T-helper 2 cell treated with Interferon-gamma antibody and Interleukin-4, amounts not matched to agents 5 μg/mL and 100 μg/mL, for 36 hours (primary cell): Measurements from ENCODE around the gene FGFBP2.

Experiments
- DNase-seq: peaks from one replicate; pipeline ENCODE4 v3.0.0; 2021; ENCODE audit warnings: low spot score
- H3K27ac Mint-ChIP-seq: one replicate; pipeline ENCODE4 v1.8.0; 2021; ENCODE audit warnings: mild to moderate bottlenecking, mixed read lengths
- H3K27me3 Mint-ChIP-seq: one replicate; pipeline ENCODE4 v1.8.0; 2021; ENCODE audit warnings: low read depth, mixed read lengths
- H3K36me3 Mint-ChIP-seq: one replicate; pipeline ENCODE4 v1.8.0; 2021; ENCODE audit warnings: low read depth, mixed read lengths
- H3K4me1 Mint-ChIP-seq: one replicate; pipeline ENCODE4 v1.8.0; 2021; ENCODE audit warnings: low read depth, mixed read lengths
- H3K4me3 Mint-ChIP-seq: one replicate; pipeline ENCODE4 v1.8.0; 2022; ENCODE audit warnings: mild to moderate bottlenecking, moderate library complexity, mixed read lengths
- H3K9me3 Mint-ChIP-seq: one replicate; pipeline ENCODE4 v1.8.0; 2021; ENCODE audit warnings: mixed read lengths

FGFBP2 gene

DNA sequence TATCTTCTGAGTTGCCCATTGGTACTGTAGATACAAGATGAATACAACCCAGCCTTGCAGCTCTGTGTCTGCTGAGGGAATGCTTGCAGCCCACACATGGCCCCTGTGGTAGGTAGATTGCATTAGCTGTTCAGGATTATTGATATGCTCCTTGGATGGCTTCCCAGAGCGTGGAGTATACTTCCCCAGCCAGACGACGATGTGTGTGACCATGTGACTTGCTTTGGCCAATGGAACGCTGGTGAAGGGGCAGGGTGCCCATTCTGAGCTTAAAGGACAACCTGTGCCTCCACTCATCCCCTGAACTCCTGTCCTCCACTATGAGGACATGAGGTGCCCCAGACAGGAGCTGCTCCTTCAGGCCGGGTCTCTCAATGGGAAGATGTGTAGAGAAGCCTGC lies 23.9 kb upstream of the FGFBP2 start:
- no peak for DNase-seq
- Mint-ChIP-seq H3K36me3 (no peaks in the 10 kb centered on the region), H3K27ac (no peak overlapping the region), H3K4me3 (no peak overlapping the region), H3K27me3 (peaks cover 10% of the 10 kb centered on the region), H3K4me1 (peaks cover 3% of the 10 kb centered on the region), H3K9me3 (no peaks in the 10 kb centered on the region)

GRCh38 chr4:15983610-15984009 lies 20.6 kb upstream of the FGFBP2 start:
- no peak for DNase-seq
- H3K27me3 Mint-ChIP-seq = peaks cover 12% of the 10 kb centered on the region
- no peaks in the 10 kb centered on the region for H3K4me1 Mint-ChIP-seq
- no peak overlapping the region for H3K4me3 Mint-ChIP-seq
- no peaks in the 10 kb centered on the region for H3K9me3 Mint-ChIP-seq
- H3K27ac Mint-ChIP-seq = no peak overlapping the region
- no peaks in the 10 kb centered on the region for H3K36me3 Mint-ChIP-seq

DNA sequence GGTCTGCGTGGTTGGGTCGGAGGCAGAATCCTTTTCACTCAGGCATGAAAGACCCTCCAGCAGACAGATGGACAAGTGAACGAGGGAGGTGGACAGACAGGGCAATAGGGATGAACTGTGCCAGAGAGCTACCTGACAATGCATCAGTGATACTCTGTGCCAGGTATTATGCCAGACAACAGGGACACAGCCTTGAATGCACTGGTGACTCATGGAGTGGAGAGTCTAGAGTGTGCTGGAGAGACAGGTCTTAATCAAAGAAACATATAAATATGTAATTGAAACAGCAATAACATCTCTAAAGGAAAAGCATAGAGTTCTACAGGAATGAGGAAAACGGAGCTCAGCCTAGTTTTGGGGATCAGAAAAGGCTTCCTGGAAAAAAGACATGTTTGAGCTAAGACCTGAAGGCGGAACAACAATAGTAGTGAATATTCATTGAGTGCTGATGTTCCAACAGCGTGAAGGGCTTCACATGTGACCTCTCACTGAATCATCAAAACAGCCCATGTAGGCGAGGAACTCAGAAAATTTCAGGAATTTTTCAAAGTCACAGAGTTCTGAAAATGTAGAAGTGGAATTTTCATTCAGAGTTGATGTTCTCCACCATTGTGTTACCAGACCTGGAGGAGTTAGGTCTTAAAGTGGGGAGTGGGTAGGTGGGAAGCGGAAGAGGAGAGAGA lies 20.0 kb upstream of the FGFBP2 start:
- peaks cover 15% of the 10 kb centered on the region for H3K27me3 Mint-ChIP-seq
- H3K4me1 Mint-ChIP-seq = no peaks in the 10 kb centered on the region
- no peak overlapping the region for H3K27ac Mint-ChIP-seq
- no peak overlapping the region for H3K4me3 Mint-ChIP-seq
- no peaks in the 10 kb centered on the region for H3K9me3 Mint-ChIP-seq
- no peak for DNase-seq
- H3K36me3 Mint-ChIP-seq = no peaks in the 10 kb centered on the region

DNA sequence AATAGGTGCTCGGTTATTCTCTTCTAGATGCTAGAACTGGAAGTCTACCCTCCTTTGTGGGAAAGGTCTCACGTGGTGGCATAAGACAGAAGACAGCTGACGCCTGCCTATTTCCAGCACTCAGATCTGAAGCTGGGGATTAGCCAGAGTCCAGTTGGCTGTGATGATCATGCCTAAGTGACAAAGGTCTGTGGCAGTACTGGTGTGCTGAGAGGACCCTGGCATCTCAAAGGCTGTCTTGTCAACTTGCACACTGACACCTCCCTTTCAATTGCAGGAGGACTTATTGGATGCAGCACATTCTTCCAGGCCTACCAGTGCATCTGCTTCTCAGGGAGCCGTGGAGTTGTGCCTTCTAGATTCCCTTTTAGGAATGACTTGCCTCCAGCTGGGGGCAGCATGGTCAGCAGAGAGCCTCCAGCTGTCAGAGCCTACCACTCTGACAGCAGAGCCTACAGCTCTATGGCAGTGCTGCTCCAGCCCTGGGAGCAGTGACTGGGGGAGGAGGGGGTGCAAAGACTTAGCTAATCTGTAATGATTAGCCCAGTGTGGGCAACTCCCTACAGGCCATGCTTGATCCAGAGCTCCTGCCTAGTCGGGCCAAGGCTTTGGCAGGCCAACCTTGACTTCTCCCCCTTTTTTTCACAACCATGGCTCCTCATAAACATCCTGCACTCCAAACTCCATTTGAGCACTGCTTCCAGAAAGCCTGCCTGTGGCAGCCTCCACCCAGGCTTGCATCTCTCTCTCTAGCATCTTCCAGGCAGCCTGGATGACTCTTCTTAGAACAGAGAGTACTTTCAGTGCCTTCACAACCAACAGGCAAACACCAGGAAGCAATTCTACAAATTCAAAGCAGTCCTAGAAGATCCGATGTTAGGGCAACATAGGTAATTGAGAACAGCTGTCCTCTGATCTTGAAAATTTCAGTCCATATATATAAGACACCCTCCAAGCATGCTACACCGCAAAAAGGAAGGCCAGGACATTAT lies 13.8 kb upstream of the FGFBP2 start:
- Mint-ChIP-seq H3K36me3 (no peaks in the 10 kb centered on the region), H3K9me3 (no peaks in the 10 kb centered on the region), H3K27me3 (peaks cover 8% of the 10 kb centered on the region), H3K27ac (no peak overlapping the region), H3K4me3 (no peak overlapping the region), H3K4me1 (no peaks in the 10 kb centered on the region)
- no peak for DNase-seq

DNA sequence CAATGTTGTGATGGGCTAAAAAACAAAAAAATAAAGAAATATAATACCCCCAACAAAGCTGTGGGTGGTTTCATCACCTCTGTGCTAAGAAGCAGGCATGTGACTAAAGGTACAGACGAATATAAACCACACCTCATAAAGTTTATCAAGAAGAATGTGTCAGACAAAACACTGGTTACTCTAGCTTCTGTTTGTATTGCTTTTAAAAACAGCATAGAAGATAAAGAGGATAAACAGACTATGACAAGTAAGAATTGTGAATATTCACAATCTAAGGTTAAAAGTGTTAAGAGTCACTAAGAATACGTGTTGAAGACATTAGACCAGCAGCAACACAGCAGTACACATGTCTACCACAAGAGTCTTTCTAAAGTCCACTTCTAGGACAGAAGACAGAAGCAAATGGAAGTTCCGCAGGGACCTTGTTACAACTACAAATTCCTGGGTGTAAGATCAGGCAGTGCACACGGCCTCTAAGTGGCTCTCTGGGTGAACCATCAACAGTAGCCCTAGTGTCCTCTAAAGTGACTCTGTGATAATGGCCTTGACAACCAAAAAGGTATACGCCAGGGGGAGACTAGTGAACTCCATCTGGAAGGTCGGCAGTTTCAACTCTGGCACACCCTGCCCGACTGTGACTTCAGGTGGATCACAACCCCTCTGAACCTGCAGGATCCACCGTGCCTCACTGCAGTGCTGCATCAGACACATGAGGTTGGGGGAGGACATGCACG lies 8.3 kb upstream of the FGFBP2 start:
- Mint-ChIP-seq H3K36me3 (no peaks in the 10 kb centered on the region), H3K4me1 (no peaks in the 10 kb centered on the region), H3K9me3 (no peaks in the 10 kb centered on the region), H3K27ac (no peak overlapping the region), H3K4me3 (no peak overlapping the region), H3K27me3 (peaks cover 9% of the 10 kb centered on the region)
- DNase-seq = no peak

DNA sequence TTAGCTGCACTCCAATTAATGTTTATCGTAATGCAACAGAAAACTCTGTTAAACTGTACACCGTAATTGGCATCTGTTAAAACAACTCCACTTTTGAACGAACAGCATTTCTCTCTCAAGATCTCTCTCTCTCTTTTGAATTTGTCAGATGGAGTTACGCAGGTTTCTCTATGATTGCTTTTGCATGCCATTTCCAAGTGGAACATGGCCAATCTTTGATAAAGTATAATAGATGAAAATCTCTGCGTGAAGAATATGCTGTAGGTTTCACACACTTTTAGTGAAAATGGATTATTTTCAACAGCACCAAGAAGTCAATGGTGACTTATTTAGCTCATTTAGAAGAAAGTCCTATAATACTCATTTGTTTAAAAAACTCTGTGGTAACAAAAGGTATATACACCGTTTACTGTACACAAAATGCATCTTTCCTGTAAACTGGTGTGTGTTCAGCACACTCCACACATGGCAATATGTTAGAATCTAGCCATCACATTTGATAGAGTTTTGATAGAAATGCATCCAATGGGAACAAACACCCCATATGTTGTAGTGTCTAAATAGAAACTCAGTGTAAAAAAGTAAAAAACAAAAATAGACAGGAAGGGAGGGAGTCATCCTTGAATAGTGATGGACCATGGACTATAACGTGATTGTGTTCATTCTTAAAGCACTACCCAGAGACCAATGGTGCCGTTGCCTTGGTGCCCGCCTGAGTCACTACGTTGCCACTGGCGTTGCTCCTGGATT lies 5.8 kb upstream of the FGFBP2 start:
- no peak overlapping the region for H3K27ac Mint-ChIP-seq
- H3K4me3 Mint-ChIP-seq = no peak overlapping the region
- no peaks in the 10 kb centered on the region for H3K9me3 Mint-ChIP-seq
- peaks cover 10% of the 10 kb centered on the region for H3K27me3 Mint-ChIP-seq
- no peaks in the 10 kb centered on the region for H3K4me1 Mint-ChIP-seq
- no peaks in the 10 kb centered on the region for H3K36me3 Mint-ChIP-seq
- DNase-seq = no peak

- Mint-ChIP-seq H3K27me3 (peaks cover 10% of the 10 kb centered on the region), H3K4me1 (peaks cover 8% of the 10 kb centered on the region), H3K4me3 (no peak overlapping the region), H3K27ac (no peak overlapping the region), H3K36me3 (no peaks in the 10 kb centered on the region), H3K9me3 (no peaks in the 10 kb centered on the region)
- no peak for DNase-seq
Observed at GRCh38 chr4:15965325-15965724, 2.4 kb upstream of the FGFBP2 start.

- peaks cover 10% of the 10 kb centered on the region for H3K27me3 Mint-ChIP-seq
- H3K4me1 Mint-ChIP-seq = peaks cover 8% of the 10 kb centered on the region
- no peak for DNase-seq
- no peaks in the 10 kb centered on the region for H3K36me3 Mint-ChIP-seq
- no peak overlapping the region for H3K27ac Mint-ChIP-seq
- H3K9me3 Mint-ChIP-seq = no peaks in the 10 kb centered on the region
- H3K4me3 Mint-ChIP-seq = no peak overlapping the region
Observed at GRCh38 chr4:15964159-15964558, 1.2 kb upstream of the FGFBP2 start.

- H3K4me3 Mint-ChIP-seq = peak overlapping the region; percentile 24
- no peaks in the 10 kb centered on the region for H3K36me3 Mint-ChIP-seq
- H3K4me1 Mint-ChIP-seq = peaks cover 8% of the 10 kb centered on the region
- peak; percentile 50 for DNase-seq
- no peaks in the 10 kb centered on the region for H3K9me3 Mint-ChIP-seq
- peaks cover 6% of the 10 kb centered on the region for H3K27me3 Mint-ChIP-seq
- H3K27ac Mint-ChIP-seq = peak overlapping the region; percentile 15
Observed at GRCh38 chr4:15963576-15963975, 601 bp upstream of the FGFBP2 start.

GRCh38 chr4:15961781-15962510 lies 1.0 kb downstream of the FGFBP2 start:
- H3K36me3 Mint-ChIP-seq = no peaks in the 10 kb centered on the region
- peaks cover 8% of the 10 kb centered on the region for H3K4me1 Mint-ChIP-seq
- H3K9me3 Mint-ChIP-seq = no peaks in the 10 kb centered on the region
- H3K27ac Mint-ChIP-seq = no peak overlapping the region
- H3K4me3 Mint-ChIP-seq = no peak overlapping the region
- no peak for DNase-seq
- H3K27me3 Mint-ChIP-seq = peaks cover 5% of the 10 kb centered on the region

DNA sequence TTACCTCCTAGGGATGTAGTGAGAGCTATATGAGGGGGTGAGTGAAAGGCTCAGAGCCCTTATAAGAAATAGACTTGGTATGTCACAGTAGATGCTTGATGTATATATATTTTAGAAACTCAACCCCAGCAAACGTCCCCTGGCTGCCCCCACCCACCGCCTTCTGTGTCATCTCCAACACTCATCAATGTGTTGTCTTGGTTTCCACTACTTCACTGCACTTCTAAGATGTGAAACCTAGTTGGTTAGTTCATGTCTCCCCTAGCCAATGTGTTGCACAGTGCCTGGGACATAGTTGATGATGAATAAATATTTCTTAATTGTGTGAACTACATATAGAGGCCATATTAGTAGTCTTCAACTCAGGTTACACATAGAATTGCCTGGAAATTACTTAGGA lies 4.4 kb downstream of the FGFBP2 start:
- Mint-ChIP-seq H3K27ac (no peak overlapping the region), H3K4me1 (peaks cover 11% of the 10 kb centered on the region), H3K9me3 (no peaks in the 10 kb centered on the region), H3K4me3 (no peak overlapping the region), H3K36me3 (no peaks in the 10 kb centered on the region), H3K27me3 (peaks cover 12% of the 10 kb centered on the region)
- DNase-seq = no peak

DNA sequence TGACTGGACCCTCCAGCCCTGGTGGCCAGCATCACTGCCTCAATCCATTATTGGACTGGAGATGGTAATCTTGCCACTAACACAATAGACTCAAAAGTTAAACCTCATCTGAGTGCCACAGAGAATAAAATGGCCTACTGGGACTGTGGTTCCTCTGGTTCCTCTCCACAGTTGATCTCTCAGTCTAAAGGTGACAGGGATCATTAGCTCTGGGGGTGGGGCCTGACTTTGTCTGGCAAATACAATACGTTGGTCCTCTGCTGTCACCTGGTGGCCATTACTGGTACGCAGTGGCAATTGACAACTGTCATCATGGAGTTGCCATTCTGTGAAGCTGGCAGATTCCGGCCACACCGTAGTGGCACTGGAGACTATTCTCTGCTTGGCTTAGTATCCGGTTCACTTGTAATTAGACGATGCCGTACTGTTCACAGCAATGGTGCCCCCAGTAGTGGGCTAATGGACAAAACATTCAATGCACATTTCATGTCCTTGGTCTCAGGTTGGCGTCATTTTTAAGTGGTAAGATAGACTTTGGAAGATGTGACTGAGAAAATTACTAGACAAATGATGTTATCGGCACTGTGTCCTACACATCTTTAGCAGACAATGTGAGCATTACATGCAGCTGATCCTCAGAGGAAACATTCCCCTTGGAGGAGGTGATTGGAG lies 6.7 kb downstream of the FGFBP2 start:
- Mint-ChIP-seq H3K4me3 (no peak overlapping the region), H3K4me1 (peaks cover 4% of the 10 kb centered on the region), H3K9me3 (no peaks in the 10 kb centered on the region), H3K27me3 (peaks cover 12% of the 10 kb centered on the region), H3K27ac (no peak overlapping the region), H3K36me3 (no peaks in the 10 kb centered on the region)
- peak; percentile 64 for DNase-seq
